Measurements from ENCODE around the gene DECR2.
"Not testable (repeated sequence)": the region's sequence is repeated elsewhere in the genome, so short reads cannot be mapped to it uniquely, and the experiment has no call there.

The DECR2 gene

DNA sequence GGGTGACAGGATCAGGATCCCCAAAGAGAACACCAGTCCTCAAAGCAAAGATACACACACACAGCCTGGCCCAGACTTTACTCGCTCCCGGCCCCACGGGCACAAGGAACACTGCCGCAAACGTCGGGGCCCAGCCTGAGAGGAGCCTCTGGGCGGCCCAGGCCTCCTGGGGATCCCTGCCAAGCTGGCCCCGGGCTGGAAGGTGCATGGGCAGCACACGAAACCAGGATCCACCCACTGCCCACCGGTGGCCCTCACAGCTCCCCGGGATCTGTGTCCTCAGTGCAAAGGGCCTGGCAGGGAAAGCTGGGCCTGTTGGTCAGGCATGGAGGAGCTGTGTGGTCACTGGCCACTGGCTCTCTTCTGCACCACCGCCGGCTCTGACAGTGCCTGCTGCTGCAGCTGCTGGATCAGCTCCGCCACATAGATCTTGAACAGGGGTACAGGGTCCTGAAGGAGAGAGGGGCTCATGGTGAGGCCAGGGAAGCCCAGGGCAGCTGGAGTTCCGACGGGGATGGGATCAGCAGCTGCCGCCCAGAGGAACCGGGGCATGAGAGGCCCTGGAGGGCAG lies 34.3 kb upstream of the DECR2 start:
- no peak for DNase-seq

DNA sequence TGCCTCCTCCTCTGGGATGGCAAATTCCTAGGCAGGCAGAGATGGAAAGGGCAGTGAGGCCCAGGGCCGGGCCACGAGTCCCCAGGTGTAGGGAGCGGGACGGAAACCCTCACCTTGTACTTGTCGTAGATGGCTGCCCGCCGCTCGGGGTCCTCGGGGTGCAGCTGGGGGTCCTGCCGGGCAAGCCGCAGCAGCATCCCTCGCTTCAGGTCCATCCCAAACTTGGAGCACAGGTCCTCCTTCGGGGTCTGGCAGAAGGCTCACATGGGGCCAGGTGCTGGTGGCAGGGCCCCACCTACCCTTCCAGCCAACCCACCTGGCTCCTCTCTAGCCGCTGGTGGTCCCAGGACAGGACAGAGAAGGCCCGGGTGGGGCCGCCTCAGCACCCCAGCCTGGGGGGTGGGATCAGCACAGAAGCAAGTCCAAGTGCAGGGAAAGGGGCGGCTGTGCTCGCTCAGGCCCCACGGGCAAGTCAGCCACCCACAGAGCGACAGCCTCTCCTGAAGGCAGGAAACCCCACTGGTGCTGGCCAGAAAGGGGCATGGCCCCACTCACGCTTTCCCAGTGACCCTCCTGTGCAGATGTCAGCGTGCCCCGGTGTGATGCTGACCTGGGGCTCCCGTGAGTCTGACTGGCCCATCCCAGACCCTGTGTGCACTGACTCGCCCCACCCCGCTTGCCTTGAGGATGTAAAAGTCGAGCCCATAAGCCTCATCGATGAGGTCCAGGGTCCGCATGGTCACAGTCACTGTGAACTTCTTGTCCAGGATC lies 33.1 kb upstream of the DECR2 start:
- DNase-seq: no peak

DNA sequence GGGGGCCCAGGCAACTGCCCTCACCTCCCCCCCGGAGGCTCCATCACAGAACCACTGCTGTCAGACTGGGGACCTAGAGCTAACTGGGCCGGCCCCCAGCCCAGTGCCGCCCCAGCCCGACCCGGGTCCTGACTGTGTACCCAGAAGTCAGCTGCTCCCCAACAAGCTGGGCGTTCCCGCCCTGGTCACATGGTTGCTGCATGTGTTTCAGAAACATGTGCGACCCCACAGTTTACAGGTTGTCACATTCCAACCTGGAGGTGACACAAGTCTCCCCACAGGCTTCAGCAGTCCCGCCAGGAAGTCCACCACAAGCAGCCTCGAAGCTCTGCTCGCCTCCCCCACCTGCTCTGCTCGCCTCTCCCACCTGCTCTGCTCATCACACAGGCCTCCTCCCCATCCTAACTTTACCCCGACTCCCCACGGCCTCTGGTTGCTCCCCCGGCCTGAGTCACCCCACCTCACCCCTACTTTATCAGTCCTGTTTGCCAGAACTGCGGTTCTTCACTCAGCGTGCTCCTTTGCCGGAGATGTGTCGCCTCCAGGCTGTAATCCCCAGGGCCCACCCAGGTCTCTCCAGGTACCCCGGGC lies 32.3 kb upstream of the DECR2 start:
- DNase-seq: no peak

DNA sequence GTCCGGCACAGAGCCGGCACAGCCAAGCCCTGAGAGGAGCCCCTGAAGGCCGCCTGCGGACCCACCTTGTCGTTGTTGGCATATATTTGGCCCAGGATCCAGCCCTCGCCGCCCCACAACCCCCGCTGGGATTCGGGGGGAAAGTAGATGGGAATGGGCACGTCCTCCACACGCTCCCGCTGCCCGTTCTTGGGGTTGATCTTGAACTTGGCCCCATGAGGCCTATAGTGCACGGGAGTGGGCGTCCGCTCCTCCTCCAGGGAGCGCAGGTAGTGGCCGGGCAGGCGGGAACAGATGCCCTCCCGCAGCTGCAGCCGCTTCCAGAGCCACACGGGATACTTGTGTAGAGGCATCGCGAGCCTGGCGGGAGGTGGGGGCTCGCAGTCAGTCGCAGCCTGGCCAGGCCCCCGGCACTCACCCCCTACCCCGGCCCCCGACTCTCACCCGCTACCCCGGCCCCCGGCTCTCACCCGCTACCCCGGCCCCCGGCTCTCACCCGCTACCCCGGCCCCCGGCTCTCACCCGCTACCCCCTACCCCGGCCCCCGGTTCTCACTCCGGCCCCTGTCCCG lies 31.7 kb upstream of the DECR2 start:
- no peak for DNase-seq

DNA sequence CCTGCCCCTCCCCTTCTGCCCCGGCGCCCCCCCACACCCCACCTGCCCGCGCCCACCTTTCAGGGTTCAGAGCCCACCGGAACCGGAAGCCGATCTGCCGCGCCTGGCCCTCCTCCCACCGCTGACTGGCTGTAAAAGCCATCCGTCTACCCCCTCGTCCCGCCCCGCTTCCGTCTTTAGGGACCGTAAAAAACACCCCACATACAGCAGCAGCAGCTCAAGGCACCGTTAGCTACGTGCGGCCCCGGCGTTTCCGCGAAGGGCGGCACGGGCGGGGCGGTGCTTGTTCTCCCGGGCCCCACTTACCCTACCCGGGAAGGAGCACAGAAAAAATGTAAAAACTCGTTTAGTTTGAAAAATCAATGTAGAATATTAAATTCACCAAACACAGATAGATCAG lies 31.2 kb upstream of the DECR2 start, which contains the start of gene MRPL28:
TSS of gene MRPL28 (minus strand) at position 96 of the 400 bp plus-strand sequence. CDS start 320 bp downstream, outside the sequence.
- peak; percentile 95 for DNase-seq

DNA sequence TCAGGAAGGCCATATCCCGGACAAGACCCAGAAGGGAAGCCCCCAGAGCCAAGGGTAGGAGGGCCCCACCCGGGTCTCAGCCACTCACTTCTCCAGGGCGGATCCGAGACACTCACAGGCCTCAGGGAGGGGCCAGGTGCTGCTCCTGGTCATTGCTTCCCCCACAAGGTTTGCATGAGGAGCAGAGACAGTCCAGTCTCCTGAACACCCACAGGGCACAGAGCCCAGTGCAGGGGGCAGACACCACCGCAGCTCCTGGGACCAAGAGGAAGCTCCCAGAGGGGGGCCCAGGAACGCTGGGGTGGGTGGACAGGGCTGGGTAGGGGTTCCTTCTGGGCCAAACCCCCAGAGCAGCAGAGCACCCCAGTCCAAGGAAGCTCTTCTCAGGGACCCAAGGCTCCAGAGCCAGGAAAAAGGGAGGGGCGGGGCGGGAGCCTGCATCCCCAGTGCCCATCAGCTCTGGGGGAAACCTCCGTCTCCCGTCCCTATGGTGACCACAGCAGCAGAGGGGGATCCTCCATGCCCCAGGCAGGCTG lies 30.6 kb upstream of the DECR2 start:
- no peak for DNase-seq

DNA sequence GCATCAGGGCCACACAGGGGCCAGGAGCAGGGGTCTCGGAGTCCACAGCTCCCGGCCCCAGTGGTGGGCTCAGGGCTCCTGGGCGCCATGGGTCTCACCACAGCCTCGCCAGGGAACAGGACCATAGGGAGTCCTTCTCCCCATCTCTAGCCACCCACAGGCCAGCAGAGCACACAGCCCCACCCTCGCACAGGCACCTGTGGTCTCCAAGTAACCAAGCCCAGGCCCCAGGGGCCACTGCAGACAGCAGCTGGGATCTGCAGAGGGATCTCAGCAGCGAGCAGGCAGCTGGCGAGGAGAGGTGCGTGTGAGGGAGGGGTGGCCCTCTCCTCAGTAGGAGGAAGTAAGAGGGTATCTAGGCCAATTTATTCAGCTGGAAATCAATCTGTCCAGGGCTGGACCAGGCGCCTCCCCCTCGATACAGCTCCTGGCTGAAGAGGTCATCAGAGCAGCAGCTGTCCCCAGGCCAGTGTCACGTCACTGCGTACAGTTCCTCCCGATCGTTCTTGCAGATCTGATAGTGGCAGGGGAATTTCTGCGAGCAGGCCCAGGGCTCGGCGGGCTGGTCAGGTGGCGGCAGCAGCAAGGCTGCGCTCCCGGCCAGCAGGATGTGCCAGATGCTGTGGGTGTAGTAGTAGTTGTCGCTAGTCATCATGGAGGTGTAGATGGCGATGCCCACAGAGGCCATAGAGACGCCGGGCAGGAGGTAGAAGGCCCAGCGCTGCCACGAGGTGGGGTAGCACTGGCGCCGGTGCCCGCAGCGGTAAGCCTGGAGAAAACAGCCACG lies 30.0 kb upstream of the DECR2 start:
- no peak for DNase-seq

DNA sequence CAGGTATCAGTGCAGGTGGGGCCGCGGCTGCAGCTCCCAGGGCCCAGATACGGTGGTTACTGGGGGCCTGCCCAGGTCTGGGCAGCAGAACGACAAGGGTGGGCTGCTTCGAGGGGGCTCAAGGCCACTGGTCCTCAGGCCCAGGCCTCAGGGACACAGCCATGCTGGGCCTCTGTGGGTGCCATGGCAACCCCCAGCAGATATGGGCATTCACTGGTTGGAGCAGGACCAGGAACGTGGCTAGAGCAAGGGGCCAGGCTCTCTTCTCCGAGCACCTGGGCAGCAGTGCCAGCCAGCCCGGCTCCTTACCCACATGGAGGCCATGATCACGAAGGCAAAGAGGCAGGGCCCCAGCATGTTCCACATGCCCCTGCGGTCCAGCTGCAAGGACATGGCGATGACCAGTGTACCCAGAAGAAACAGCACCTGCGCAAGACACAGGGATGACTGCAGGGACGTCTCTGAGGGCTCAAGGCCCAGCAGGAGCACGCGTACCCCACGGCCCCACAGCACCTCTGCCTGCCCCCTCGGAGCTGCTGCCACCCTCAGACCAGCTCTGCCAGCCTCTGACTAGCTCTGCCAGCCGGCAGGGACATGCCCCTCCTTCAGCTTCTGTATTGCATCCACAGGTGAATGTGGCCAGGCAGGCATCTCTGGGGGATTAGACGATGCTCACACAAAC lies 29.2 kb upstream of the DECR2 start:
- DNase-seq: no peak

DNA sequence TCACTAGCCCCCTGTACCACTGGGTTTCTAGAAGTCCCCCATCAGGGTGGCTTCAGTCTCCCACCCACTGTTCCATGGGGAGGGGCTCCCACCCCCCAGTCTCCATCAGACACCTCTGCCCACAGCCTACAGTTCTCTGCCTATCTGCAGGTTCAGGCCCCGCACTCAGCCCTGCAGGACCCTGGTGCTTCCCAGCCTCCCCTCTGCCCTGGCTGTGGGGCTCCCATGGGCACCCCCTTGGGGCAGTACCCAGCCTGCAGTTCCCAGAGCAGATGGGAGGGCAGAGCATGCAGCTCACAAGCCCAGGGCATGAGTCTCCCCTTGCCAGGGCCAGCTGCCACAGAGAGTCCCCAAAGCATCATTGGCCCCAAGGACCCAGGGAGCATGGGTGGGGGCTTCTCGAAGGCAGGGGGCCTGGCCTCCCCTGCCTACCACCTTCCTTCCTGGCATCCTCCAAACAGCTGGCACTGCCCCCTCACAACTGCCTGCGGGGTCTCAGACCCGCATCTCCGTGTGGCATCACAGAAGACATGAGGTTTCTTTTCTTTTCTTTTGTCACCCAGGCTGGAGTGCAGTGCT lies 28.6 kb upstream of the DECR2 start:
- DNase-seq: no peak

DNA sequence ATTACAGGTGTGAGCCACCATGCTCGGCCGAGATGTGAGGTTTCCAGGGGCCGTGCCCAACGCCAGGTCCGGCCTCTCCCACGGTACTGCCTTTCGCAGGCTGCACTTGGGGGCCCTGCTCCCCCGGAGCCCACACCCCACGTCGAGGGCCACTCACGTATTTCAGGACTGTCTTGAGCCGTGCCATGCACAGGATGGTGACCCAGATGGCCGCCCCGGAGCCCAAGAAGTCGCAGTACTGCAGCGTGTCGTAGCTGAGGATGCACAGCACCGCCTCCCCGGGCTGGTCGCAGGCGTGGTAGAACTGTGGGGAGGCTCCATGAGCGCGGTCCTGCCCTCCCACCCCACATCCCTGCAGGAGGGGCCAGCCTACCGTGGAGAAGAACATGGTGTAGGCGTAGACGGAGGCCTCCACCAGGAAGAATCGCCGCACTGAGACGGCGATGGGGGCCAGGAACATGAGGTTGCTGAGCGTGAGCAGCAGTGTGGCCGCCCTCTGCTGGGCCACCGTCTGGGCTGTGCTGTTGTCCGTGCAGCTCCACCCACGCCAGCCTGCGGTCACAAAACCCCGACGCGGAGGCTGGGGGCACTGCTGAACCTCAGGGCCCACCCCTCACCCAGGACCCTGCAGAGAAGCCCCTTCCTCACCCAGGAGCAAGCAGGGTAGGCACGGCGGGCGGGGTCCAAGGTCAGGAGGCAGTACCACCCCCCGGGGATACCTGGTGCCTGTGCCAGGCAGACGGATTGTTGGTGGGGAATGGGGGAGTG lies 27.7 kb upstream of the DECR2 start:
- DNase-seq: no peak

DNA sequence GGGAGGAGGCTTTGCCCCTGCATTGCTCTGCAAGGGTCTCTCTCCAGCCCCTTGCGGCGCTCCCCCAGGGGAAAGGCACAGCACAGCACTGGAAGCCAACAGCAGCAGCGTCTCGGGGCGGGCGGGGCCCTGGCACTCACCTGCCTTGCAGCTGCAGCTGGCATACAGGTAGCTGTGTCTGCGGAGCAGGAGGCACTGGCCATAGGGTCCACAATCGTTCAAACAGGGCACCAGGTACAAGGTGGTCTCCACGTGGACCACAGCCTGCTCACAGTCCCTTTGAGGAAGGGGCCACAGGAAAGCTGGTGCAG lies 27.1 kb upstream of the DECR2 start:
- no peak for DNase-seq

DNA sequence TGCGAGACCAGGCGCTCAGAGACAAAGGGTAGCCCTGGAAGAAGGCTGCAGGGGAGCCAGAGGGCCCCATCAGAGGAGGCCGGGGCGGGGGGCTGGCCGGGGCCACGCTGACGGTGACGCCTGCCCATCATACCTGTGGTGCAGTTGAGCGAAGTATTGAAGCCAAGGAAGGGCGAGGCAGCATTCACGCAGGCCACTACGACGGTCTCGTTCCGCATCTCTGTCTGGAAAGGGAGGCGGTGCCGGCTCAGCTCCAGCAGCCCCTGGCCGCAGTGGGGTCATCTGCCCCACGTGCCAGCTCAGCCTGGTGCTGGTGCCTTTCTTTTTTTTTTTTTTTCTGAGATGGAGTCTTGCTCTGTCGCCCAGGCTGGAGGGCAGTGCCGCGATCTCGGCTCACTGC lies 26.5 kb upstream of the DECR2 start:
- DNase-seq: no peak

DNA sequence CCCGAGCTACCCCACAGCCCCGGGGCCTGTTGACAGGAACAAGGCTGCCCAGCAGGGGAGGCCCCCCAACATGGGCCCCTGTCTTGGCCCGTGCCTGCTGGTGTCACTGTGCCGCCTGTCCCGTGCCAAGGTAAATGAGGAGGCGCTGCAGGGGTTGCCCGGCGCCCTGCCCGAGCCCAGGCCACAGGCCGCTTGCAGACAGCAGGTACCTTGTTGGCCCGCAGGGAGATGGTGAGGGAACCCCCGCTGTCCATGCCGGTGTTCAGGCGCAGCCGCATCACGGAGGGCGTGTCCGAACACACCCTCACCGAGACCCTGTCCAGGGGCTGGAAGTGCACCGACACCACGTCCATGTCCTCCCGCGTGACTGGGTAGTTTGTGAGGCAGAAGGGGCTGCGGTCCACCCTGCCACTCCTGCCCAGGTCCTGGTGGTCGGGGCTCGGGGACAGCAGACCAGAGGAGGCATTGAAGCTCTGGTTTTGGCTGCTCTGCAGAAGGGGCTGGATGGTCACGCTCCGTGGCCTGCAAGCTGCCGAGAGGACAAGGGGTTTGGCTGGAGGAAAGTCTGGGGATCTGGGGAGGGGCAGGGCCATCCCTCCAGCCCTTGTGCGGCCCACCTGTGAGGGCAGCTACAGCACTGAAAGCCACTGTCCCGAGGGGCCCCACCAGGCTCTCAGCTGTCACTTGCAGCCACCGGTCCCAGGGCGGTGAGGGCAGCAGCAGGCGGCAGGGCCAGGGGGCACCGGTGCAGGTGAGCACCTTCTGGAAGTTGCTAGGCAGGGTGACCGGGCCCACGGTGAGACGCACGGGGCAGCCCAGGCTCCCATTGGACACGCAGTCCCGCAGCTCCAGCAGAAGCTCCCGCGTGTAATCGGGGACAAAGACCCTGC lies 25.5 kb upstream of the DECR2 start:
- no peak for DNase-seq

DNA sequence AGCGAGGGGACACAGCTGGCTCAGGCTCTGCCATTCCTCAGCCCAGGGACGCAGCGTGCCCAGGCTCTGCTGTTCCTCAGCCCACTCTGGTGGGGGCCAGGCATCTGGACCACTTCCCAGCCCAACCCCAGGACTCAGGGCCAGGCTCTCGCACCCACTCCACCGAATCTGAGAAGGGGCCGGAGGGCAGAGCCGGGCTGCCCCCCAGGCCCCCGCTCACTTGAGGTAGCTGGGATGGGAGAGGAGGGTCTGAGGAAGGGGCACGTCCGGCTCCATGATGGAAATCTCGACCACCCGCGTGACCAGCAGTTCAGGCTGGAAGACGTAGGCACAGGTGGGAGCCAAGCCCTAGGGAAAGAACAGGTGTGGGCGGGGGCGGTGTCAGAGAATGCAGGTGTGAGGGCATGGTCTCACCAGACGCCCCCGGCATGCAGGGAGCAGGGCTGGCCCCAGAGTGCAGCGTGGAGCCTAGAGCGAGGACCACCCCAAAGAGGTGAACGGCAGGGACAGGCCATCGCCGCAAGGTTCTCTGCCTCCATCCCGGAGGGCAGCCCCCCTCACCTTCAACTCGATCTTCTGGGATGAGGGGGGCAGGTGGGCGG lies 24.8 kb upstream of the DECR2 start:
- DNase-seq: no peak

DNA sequence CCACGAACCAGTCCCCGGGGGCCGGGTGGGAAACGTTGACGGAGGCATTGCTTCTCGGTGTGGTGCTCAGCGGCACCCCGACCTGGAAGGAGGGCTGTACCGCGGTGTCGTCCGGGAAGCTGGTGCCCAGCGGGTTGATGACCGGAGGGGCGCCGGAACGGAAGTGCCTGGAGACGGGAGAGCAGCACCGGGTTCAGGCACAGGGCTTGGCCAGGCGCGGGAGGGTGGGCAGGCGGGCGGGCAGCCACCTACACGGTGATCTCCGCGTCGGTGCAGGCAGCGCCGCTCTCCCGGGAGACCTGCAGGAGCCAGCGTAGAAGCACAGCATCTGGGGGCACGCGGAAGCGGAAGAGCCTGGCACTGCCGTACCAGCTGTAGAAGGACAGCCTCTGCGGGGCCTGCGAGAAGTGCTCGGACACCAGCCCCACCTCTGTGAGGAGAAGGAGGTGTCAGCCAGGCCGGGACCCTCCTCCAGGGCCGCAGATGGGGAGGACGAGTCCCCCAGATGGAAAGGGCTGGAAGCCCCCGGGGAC lies 24.2 kb upstream of the DECR2 start:
- no peak for DNase-seq

DNA sequence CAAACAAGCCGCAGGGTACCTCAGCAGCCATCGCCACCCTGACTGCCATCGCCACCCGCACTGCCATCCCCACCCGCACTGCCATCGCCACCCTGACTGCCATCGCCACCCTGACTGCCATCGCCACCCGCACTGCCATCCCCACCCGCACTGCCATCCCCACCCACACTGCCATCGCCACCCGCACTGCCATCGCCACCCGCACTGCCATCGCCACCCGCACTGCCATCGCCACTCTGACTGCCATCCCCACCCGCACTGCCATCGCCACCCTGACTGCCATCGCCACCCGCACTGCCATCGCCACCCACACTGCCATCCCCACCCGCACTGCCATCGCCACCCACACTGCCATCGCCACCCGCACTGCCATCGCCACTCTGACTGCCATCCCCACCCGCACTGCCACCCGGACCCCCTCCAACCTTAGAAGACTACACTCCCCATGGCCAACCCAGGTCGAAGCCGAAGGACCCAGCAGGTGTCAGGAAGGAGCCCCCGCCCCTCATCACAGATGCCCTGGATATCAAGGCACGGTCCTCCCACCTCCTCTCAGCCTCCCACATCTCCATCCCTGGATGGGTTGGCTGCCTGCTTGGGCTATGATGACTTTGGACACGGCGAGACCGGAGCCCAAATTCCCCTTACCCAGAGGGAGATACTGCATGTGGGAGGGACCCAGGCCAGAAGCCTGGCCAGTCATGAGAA lies 23.4 kb upstream of the DECR2 start:
- not testable (repeated sequence) for DNase-seq

DNA sequence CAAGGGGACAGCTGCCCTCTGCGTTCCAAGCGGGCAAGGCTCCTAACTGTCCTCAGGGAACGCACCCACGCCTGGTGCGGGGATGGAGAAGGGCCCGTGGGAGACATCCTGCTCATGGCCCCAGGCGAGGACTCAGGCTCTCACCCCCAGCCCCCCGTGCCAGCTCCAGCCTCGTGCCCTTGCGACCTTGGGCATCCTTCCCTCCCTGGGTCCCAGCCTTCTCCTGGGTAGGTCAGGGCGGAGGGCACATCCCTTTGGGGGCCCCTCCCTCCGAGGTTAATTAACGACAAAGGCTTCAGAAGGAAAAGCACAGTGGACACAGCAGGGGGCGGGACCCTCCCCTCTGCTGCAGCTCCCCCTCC lies 22.9 kb upstream of the DECR2 start:
- DNase-seq: no peak

DNA sequence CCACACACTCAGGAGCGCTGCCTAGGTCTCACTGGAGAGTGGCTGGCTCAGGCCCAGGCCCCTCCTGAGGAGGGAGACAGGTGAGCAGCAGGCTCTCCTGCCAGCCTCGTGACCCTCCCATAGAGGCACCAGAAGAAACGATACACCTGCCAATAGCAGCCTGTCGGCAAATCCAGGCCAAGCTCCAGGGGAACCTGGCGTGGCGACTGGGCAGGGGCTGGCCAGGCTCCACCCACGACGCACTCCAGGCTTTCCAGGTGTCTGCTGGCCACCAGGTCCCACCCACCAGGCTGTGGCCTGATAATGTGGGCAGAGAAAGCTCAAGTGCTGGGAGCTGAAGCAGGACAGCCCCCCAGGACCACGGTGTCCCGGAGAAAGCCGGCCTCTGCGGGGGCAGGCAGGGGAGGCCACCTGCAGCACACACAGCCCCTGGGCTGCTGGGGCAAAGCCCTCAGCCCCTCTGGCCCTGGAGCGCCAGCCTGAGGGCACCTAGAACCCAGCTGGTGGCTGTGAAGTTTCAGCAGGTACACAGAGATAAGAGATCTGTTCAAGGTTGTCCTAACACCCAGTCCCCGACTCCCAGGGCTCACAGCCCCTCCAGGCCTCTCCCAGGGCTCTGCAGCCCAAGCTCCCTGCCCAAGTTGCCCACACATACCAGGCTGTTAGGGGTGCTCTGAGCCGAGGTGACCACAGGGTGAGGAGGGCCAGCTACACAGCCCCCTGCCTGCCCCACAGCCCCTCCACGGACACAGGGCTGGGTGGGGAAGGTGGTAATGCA lies 22.3 kb upstream of the DECR2 start:
- no peak for DNase-seq
